CD4-positive, alpha-beta T cell treated with Interleukin-1 beta for 1 hour (primary cell): ENCODE results near the gene WDR70.
"Not testable (repeated sequence)": the region's sequence is repeated elsewhere in the genome, so short reads cannot be mapped to it uniquely, and the experiment has no call there.

Source experiments
- DNase-seq, 2 donors: peaks; one replicate each; pipeline ENCODE4 v3.0.0-alpha.2; 2020 to 2022

WDR70 gene

DNA sequence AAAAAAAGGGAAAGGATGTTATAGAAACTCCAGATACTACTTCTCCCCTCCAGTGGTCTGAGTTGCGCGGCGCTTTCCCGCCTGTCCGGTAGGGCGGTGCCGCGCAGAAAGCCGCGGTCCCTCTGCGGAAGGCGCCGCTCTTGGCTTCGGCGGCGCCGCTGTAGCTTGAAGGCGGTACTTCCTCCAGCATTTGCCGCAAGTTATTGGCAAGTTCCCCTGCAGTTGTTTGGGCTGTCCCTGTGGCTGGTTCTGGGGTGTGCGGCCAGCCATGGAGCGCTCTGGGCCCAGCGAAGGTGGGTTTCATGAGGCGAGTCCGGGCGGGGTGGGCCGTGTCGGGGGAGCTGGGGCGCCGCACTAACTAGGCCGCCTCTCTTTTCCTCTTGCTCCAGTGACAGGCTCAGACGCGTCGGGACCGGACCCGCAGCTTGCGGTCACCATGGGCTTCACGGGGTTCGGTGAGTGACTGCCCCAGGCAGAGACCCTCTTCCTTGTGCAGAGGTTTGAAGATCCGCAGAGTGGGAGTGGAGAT lies at the start of gene WDR70:
Gene WDR70, plus strand, starts transcription at position 219 of the 529 bp plus-strand sequence. Its CDS starts 50 bp downstream, at position 269.
- peak; percentile 83 to 86 for DNase-seq

DNA sequence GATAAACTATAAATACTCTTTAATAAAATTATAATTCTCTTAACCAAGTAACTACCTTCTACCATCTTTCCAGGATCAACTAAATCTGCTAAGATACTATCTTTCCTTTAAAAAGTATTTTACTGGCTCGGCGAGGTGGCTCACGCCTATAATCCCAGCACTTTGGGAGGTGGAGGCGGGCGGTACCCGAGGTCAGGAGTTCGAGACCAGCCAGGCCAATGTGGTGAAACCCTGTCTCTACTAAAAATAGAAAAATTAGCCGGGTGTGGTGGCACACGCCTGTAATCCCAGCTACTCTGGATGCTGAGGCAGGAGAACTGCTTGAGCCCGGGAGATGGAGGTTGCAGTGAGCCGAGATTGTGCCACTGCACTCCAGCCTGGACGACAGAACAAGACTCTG lies 44.4 kb upstream of the WDR70 start:
- not testable (repeated sequence) for DNase-seq

DNA sequence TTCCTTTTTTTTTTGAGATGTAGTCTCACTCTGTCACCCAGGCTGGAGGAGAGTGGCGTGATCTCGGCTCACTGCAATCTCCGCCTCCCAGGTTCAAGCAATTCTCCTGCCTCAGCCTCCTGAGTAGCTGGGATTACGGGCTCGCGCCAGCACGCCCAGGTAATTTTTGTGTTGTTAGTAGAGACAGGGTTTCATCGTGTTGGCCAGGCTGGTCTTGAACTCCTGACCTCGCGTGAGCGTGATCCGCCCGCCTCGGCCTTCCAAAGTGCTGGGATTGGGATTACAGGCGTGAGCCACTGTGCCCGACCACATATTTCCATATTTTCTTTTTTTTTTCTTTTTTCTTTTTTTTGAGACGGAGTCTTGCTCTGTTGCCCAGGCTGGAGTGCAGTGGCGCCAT lies 36.4 kb upstream of the WDR70 start:
- DNase-seq: not testable (repeated sequence)

GRCh38 chr5:37355161-37355560 lies 24.0 kb upstream of the WDR70 start:
- DNase-seq: no peak

DNA sequence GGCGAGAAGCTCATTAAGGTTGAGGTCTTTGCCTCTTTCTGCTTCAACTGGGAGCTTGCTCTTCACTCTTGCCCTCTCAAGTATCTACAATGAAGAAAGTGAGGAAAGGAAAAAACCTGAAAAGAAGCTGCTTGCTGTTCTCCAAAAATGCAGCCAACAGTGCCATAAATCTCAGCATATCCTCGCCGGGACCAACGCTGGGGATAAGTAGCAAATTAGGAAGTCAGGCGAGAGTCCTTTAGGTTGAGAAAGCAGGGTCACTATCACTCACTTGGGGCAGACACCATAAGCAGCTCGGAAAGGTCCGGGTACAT lies 8.6 kb upstream of the WDR70 start:
- no peak for DNase-seq

GRCh38 chr5:37370864-37371726 lies 8.0 kb upstream of the WDR70 start, which contains the start of gene NUP155:
Gene NUP155 (minus strand): TSS chr5:37371106. CDS start chr5:37370977, 129 bp downstream.
- DNase-seq: peak; percentile 89 to 90

GRCh38 chr5:37375091-37375490 lies 4.0 kb upstream of the WDR70 start:
- no peak for DNase-seq

- not testable (repeated sequence) for DNase-seq
These were observed 1.1 kb upstream of the WDR70 start for GRCh38 chr5:37378066-37378465.

- no peak for DNase-seq
These were observed 12.5 kb downstream of the WDR70 start for GRCh38 chr5:37391591-37391990.

DNA sequence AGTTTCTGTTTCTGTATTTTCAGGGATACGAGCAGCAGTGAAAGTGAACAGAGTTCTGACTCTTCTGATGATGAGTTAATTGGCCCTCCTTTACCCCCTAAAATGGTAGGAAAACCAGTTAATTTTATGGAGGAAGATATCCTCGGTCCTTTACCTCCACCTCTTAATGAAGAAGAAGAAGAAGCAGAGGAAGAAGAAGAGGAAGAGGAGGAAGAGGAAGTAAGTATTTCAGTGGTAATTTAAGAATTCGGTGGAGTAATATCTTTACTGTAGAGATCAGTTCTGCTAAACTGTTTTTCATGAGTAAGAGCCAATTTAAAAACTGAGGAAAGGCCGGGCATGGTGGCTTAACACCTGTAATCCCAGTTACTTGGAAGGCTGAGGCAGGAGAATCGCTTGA lies 17.2 kb downstream of the WDR70 start:
- no peak for DNase-seq

- DNase-seq: no peak
These were observed 21.4 kb downstream of the WDR70 start for GRCh38 chr5:37400501-37400900.

DNA sequence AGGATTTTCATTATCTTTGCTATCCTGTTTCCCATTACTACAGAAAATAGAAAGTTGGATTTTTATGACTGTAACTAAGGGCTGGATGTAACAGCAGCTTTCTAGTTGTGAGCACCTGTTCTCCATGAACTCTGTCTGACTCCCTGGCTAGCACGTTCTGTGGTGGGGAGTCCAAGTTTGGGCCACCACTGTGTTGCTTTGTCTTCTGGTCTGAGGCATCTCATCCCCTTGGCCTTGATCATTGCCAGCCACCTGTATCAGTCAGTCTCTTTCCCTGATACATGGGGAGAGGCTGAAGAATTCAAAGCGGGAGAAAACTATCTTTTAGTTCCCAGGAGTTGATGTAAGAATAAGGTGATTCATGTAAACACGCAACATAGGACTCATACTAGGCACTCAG lies 33.4 kb downstream of the WDR70 start:
- no peak for DNase-seq

- not testable (repeated sequence) for DNase-seq
These were observed 36.3 kb downstream of the WDR70 start for GRCh38 chr5:37415456-37415855.

- DNase-seq: no peak
These were observed 38.2 kb downstream of the WDR70 start for GRCh38 chr5:37417347-37417746.

DNA sequence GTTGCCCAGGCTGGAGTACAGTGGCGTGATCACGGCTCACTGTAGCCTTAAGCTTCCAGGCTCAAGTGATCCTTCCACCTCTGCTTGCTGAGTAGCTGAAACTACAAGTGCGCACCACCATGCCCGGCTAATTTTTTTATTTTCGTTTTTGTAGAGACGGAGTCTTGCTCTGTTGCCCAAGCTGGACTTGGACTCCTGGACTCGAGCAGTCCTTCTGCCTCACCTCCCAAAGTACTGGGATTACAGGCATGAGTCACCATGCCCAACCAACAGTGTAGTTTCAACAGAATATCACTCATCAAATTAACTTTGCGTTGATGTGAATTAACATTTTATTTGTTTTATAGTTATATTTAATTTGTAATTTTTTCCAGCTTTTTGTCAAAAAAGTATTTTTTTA lies 45.3 kb downstream of the WDR70 start:
- DNase-seq: no peak

DNA sequence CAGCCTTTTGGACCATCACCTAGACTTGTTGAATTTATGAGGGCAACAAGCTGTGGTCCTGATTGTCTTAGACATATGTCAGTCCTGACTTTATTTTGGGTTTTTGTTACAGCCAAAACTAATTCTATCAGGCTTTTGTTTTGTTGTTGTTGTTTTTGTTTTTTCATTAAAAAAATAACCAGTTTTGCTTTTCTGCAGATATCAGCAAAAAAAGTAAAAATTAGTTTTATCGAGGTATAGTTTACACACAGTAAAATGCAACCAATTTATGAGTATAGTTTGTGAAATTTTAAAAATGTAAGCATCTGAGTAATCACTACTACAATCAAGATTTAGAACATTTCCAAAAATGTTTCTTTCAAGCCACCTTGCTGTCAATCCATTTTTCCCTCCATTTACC lies 48.9 kb downstream of the WDR70 start:
- no peak for DNase-seq

GRCh38 chr5:37435261-37435660 lies 56.1 kb downstream of the WDR70 start:
- DNase-seq: no peak

DNA sequence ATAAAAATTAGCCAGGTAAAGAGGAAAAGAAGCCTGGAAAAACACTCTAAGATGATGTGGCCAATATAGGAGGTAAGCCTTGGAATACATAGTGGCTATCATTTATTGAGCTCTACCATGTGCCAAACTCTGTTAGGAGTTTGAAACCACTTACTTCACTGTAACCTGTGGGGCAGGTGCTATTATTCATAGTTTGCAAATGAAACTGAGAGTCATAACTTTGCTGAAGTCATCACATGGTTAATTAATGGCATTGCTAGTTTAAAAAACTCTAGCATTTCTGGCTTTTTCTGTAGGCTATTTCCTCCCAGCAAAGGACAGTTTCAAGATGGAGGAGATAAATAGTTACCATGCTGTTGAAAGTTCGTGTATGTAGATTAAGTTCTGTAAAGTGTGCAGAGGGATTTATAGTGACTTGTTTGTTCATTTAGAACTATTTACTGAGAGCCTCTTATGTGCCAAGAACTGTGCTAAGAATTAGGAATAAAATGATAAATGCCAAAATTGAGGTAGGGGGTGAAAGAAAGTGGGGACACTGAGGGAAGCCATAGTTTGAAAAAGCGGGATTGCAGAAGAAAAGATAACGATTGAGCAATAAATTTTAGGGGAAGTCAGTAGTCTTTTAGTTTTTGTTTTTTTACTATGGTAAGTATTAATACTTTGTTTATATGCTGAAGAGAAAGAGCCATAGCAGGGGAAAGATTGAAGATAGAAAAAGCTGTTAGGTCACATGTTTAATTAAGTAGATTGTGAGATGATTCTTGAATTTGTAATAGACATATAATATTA lies 57.2 kb downstream of the WDR70 start:
- DNase-seq: no peak

DNA sequence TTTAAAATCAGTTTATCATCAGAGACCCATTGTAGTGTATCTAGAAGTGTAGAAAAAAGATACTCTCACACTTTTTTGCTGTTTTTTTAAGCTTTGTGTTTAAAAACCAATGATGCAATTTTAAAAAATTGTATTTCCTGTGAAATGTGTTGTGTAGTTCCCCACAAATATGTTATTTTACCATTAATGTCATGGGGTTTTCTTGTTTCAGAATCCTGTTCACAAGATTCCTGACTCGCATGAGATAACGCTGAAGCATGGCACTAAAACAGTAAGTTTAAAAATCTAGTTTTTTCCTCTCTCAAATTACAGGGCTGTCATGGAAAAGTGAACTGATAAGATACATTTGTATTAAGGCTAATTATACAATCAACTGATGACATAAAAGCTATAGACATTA lies 58.6 kb downstream of the WDR70 start:
- no peak for DNase-seq

GRCh38 chr5:37445783-37446182 lies 66.7 kb downstream of the WDR70 start:
- not testable (repeated sequence) for DNase-seq

DNA sequence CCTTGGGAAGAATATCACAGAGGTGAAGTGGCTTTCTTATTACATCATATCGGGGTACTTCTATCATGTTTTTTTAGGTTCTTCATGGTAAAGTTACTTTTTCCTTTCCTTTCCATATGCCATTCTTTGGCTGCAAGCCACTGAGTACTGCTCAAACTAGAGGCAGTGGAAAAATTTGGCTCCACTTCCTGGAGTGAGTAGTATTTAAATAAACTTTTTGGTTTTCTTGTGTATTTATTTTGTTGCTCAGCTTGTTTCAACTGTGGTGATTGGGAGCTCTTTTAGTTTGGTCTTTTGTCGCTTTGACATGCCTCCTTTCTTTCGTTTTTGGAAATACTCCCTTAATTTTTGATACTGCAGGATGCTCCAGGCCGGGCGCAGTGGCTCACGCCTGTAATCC lies 69.8 kb downstream of the WDR70 start:
- DNase-seq: no peak

DNA sequence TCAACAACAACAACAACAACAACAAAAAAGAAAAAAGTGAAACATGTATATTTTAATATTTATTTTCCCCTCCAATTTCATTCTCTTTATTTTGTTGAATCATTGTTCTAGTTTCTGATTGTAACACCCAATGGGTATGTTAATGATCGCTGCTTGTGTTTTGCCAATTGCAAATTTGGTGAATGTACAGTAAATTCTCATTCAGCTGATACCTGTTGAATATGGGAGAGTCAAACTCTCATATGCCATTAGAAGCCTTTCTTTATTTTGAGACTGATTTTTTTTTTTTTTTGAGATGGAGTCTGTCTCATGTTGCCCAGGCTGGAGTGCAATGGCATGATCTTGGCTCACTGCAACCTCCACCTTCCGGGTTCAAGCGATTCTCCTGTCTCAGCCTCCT lies 72.9 kb downstream of the WDR70 start:
- DNase-seq: not testable (repeated sequence)

- not testable (repeated sequence) for DNase-seq
These were observed 74.1 kb downstream of the WDR70 start for GRCh38 chr5:37453252-37453651.
